HL-60/S4 (cell line): ENCODE results near the gene TLE7.

Source experiments
- in situ Hi-C: fragments of 300-500 bp; cut with MboI; formaldehyde crosslinking; loops from 2 replicates; pipeline ENCODE4 v1.14.3; 2022; ENCODE audit warnings: low sequenced_read_pairs

The TLE7 gene

DNA sequence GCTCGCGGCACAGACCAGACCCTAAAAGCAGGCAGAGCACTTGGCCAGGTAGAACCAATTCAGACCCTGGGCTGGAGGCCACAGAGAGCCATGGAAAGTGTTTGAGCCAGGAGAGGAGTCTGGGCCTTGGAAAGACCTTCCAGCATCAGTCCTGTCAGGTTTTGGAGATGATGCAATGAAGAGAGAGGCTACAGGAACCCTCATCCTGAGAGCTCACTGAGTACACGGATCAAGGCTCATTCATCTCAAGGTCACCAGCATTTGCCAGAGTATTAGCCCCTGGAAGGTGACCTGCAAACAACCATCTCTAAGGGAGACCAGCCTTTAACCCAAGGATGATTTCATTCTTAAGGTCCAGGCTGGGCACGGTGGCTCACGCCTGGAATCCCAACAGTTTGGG lies 27.8 kb downstream of the TLE7 start:
- in situ Hi-C loops: no loop called here

DNA sequence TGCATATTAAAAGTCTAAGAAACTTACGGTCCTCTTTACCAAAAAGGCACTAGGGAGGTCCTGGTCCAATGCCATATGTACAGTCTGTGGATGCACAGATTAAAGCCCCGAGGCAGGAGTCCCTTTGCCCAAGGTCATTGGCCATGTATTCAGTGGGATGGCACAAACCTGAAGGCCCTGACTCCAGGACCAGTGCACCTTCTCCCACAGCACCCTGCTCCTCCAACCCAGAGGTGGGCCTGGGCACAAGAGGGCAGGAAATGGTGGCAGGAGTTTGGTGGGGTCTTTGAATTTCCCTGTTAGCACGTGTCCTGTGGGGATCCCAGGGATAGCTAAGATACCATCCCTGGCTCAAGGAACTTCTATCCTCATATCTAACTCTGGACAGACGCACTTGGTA lies 28.5 kb downstream of the TLE7 start:
- in situ Hi-C loops: no loop called here

DNA sequence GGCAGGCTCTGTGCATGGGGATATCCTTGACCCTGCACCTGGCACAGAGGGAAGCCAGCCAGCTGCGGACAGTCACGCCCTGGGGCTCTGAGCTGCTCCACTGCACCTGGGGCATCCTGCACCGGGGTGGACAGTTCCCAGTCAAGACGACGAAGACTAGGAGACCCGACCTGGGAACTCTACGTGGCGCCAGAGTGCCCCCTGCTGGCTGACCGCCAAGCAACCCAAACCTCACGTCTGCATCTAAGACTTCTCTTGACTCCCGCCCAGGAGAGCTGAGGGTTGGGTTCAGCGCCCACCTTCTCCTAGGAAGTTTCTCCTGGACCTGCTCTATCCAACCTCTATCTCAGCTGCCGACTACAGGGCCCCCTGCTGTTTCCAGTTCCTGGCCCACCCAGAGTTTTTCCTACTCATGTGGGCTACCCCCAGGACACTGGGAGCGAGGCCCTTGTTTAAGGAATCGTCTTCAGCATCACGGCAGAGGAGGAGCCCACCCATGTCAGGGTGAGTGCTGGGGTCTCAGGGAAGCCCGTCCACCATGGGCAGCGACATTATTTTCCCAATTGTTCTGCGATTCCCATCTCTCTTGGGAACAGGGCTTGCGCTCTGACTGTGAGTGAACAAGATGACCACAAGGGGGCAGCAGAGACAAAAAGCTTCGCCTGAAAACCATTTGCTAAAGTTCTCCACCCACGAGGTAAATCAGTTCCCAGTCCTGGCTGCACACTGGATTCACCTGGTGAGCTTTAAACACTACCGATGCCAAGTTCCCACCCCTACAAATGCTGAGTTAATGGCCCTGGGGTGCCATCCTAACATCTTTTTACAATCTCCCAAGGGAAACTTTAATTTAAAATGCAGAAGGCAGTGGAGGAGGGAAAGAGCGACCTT lies 29.3 kb downstream of the TLE7 start:
- in situ Hi-C loops: no loop called here

DNA sequence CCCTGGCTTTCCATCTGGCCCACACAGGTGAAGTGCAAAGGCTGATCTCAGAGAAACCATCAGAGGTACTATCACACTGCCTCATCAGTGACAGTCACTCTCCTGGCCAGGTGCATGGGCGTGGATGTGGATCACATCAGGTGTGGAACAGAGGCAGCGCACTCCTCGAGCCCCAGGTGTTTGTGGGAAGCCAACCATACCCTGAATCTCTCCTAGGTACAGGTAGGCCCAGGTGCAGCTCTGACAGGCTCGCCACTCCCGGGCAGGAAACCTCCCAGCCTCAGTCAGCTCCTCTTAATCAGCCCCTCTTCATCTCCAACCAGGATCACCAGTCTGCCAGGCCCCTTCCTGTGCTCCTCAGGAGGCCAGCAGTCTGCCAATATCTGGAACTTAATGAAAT lies 31.7 kb downstream of the TLE7 start:
- in situ Hi-C loops: no loop called here

DNA sequence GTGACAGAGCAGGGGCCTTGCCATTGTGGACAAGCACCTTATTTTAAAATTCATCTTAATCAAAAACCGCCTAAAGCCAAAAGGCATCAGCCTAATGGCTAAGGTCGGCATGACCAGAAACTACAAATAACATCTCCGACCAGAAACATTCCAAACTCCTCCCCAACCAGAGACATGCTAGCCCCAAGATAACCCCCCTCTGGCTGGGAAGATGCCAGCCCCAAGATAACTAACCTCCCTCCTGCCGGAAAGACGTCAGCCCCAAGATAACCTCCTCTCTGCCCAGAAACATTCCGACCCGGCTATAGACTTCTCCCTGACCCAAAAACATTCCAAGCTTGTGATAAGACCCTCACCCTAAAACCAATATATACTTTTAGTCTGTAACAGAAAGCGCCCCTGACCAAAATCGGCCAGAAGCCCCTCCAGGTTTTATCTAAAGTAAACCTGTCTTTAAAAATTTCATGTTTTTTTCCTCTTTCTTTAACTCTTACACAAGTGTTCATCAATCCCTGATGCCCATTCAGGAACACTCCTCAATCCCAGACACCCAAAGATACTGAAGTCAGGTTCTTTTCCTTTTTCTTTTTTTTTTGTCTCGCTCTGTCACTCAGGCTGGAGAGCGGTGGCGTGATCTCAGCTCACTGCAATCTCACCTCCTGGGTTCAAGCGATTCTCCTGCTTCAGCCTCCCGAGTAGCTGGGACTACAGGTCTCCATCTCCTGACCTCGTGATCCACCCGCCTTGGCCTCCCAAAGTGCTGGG lies 32.7 kb downstream of the TLE7 start:
- in situ Hi-C loops: no loop called here

DNA sequence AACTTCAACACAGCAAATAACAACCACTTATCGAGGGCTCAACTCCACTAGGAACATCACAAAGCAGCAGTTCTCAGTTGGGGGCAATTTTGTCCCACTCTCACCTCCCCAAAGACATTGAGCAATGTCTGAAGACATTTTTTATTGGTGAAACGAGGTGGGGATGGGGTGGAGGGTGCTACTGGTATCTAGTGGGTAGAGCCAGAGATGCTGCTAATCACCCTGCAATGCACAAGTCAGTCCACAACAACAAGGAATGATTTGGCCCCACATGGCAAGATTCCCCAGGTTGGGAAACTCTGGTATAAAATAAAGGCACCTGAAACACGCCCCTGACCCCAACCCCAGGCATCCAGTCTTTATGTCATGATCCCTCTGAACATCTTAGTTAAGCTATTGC lies 33.3 kb downstream of the TLE7 start:
- in situ Hi-C loops: no loop called here

DNA sequence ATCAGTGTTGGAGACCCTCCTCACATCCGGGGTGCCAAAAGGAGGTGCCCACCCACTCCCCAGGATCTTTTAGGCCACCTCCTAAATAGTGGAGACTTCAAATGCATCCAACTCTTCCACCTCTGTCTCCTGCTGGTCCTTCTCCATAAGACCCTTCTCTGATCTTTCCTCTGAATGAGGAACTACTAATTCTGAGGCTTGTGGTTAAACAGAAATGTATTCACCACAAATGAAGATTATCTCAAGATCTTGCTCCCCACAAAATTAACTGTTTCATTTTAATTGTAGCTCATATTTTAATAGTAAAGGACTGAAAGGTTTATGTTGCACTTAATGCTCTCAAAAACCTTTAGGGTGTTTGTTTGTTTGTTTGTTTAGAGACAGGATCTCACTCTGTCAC lies 34.1 kb downstream of the TLE7 start:
- in situ Hi-C loops: no loop called here

DNA sequence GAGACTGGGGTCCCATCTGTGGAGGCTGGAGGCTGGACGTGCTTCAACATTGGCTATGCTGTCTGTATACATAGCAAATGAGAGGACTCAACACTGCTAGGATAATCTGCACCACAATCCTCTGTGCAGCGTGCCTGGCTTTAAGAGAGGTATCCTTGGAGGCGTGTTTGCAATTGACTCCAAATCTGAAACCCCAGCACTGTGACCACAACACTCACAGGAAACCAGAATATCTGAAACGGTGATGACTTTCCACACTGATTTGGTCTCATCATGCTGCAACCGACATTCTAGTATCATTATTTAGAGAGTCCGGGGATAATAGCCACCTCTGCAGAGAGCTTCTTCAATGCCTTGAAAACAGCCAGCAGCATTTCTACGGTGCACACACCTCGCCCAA lies 35.1 kb downstream of the TLE7 start:
- in situ Hi-C loops: no loop called here

DNA sequence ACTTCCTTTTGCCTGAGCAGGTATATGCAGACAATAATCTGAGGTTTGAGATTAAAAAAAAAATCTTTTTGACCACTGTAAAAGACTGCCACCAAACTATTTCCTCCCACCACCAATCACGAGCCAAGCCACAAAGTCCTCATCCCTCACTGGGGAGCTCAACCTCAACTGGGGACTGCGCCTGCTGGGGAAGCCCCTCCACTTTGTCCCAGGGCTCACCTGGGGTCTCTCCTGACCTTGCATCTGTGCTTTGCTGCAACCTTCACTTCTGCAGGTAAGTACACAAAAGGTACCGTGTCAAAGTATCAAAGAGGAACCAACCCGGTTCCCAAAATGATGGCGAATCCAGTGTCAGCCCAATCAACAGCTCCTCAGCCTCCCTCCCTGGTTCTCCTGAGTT lies 35.5 kb downstream of the TLE7 start:
- in situ Hi-C loops: no loop called here

DNA sequence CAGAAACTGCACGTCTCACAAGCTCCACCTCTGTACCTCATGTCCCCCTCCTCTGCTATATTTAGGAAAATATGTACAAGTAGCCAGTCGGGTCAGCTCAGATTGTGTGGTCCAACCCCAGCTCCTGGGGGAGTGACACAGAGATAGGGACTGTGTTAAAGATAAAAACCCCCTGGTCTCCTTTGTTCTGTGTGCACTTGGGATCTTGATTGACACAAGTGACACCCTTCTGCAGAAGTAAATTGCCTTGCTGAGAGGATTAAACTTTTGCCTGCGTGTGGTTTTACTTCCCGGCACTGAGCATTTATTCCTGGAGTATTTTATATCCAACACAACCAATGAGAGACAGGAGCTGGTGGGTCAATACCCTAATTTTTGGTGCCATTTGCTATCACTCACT lies 37.5 kb downstream of the TLE7 start:
- in situ Hi-C loops: no loop called here

DNA sequence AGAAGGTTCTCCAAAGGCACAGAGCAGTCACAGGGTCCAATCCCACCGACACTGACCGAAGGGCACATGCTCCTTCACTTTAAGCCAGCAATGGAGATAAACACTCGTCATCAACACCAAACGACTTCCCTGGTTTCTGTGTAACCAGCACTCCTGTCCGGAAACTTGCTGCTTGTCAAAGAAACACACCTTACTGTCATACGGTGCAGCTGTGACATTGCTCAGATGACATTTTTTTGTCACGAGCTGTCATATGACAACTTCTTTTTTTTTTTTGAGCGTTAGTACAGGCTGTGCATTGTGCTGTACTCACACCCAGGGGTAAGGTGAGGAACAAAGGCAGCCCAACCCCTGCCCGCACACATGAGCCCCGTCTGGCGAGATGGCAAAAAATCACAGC lies 39.2 kb downstream of the TLE7 start:
- in situ Hi-C loops: no loop called here

DNA sequence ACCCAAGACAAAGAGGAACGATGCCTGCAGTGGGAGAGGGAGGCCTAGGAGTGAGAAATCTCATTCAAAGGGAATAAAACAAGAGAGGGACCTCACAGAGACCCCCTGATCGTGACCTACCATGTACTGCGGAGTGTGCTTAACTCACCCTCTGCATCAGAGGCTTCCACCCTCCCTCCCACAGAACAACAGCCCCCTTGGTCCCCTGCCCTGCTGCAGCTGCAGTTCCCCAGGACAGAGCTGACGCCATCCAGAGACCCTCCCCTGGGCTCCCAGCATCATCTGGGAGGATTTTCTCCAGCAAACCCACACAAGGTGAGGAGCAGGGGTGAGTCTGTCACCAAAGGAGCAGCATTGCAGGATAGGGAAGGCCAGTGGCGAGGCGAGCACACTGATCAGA lies 39.8 kb downstream of the TLE7 start:
- in situ Hi-C loops: no loop called here

DNA sequence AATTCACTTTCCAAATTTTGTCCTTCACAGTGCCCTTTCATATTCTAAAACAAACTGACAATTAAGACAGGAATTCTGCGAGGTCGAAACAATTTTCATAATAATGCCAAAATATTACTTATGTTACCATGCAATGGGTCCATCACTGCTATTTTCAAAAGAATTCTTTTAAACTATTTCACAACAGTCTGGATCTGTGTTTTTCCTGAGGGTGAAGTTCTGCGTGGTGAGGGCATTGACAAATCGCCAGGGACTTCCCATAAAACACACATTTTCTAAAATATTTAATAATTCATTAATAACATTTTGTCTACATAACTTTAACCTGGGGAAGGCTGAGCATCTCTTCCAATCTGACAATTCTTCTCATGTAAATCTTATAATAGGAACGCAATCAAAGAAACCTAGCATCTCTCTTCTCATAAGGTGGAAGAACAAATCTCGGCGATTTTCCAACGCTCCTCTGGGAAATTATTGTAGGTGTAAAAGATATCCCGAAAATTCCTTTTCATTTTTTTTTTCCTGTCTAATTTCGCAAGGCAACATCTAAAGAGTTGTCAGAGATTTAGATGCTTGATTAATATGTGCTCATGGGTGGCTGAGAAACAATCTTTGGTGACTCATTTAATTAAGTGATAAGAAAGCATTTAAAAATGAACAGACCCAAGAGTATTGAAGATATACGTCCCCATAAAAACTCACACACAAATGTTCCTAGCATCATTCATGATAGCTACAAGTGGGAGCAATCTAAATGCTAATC lies 41.9 kb downstream of the TLE7 start:
- in situ Hi-C loops: no loop called here

DNA sequence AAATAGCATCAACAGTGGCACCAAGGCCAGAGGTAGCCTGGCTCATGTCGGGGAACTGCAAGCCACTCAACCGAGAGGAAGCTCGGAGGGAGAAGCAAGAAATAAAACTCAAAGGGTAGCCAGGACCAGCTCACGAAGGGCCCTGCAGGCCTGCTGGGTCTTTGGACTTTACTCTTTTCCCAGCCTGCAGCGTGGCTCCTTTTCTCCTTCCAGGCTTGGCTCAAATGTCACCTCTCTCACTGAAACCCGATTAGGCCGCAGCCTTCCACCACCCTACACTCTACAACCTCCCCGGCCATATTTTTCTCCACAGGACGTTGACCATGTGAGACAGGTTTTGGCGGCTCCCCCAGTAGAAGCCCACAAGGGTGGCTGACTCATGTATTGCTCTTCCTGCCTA lies 45.3 kb downstream of the TLE7 start:
- in situ Hi-C loops: no loop called here

DNA sequence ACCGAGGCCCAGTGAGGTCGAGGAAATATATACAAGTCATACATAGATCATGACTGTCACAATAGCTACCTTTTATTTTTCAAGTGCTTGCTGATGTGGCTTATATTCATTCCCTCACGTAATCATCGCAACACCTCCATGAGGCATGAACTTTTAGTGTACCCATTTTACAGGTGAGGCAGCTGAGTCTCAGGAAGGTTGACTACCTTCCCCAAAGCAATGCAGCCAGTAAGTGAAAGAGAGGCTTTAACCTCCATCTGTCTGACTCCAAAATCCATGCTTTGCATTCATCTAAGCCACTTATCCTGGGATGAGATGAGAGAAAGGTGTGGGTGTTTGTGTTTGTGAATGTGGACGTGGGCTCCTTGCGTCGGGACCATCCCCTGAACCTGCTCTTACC lies 52.5 kb downstream of the TLE7 start:
- in situ Hi-C loops: no loop called here

DNA sequence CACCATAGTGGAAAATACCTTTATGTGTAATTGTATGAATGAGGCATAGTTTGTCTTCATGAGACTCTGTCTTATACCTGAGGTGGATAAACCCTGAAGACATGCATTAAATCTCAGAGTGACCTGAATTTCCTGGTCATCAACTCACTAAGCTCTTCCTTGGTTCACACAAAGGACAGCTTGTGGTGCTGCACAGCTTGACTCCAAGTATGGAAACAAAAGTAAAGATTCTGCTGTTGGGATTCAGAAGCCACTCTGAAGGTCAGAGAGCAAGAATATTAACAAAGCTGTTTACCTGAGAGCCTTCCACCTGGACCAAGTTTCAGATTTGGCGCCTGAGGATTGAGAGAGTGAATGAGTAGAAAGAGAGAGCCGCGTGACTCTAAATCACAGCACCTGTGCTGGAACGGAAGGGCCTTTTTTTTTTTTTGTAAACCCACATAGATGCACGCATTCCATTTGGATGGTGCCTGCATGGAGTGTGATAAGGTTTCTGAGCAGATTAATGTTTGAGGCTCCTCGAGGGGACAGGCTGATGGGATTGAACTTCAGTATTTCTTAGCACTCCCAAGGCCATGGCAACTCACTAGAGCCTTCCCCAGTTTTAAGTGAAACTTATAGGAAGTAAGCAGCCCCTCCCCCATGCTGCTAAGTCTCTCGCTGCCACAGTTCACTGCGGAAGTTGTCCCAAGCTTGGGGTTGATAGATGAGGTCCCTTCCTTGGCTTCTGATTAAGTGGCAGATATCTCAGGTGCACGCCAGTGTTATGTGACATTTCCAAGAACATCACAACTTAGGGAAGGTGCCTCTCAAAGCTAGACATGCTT lies 54.6 kb downstream of the TLE7 start:
- in situ Hi-C loops: no loop called here

DNA sequence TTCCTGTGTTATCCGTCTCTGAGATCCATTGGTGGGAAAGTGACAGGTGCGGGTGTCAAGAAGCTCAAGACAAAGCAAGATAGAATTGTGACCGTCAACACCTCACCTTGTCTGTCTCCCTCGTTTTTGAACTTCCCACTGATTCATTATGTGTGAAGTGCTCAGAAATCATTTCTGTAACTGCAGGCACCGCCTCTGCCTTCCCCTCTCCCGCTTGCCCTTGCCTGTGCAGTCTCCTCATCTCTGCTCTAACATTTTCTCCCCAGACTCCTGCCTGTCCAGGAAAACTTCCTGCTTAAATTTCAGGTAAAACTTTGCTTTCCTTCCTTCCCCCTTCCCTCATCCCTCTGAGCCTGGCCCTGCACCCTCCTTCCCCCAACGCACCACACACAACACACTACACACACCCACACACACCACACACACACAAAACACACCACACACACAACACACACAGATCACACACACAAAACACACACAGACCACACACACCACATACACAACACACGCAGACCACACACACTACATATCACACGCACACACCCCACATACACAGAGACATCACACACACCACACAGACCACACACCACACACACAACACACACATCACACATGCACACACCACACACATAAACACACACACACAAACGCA lies 57.7 kb downstream of the TLE7 start:
- in situ Hi-C loops: no loop called here

DNA sequence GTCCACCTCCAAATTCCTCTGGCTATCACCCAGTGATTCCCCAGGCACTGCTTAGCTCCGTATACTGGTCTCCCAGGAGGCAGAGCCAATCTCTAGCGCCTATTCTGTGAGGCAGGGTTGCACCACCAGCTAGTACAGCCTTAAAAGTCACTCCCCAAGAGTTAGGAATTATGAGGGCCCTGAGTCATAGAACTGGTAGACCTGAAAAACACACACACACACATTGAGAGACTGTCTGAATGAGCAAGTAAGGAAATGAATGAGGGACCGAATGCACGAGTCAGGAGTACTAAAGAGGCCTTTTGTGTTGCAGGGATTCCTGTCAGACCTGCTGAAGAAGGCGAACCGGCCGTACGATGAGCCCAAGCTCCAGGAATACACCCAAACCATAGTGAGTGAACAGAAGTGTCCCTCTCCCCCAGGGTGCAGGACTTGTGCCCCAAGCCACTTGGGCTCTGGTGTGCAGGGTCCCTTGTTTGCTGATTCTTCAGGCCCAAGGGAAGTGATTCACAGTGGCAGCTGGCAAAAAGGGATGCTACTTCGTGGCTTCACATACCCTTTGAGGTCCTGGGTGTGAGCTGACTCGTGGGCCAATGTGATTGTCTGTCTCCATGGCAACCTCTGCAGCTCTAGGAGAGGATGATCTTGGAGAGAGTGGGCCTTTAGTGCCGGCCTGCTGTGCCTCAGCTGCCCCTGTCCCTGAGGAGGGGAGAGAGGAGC lies 58.6 kb downstream of the TLE7 start:
- in situ Hi-C loops: no loop called here

DNA sequence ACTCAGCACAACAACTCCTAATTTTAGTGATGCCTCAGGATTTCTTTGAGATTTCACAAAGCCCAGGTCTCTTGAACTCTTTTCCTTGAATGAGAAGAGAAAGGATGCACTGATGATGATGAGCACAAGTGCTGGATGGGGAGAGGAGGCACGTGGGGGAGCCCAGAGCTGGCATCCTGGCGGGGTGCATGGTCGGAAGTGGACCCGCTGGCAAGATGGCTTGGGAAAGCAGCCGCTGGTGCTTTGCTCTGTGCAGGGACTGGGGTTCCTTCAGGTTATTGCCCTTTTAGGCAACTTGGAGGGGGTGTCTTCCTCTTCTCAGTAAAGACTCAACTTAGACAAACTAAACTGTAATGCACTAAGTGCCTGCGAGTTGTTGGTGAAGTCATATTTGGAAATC lies 61.0 kb downstream of the TLE7 start:
- in situ Hi-C loops: no loop called here
